Measurements from ENCODE around the gene RNF8. TPM values are rescaled to one million over a fixed set of nuclear protein-coding genes. Genes with fewer than 3 reads are reported as not detected.
"Not testable (repeated sequence)": the region's sequence is repeated elsewhere in the genome, so short reads cannot be mapped to it uniquely, and the experiment has no call there.

RNF8 gene
- total RNA-seq, 2 donors from 2014 or later, result 8.5 to 12.0 TPM

- H3K9me3 ChIP-seq (ENCODE audit: control insufficient read depth, low read length, poor library complexity, severe bottlenecking), result no peaks in the 10 kb centered on the region
- Mint-ChIP-seq H3K4me1 (no peaks in the 10 kb centered on the region), H3K27me3 (no peaks in the 10 kb centered on the region), H3K36me3 (ENCODE audit: low read depth) (peaks cover 11% of the 10 kb centered on the region), H3K4me3 (no peak overlapping the region), H3K27ac (peak overlapping the region; percentile 37)
- ATAC-seq, result no peak
- DNase-seq, result no peak
Measured at GRCh38 chr6:37375376-37375775, 21.6 kb downstream of the RNF8 start.

- Mint-ChIP-seq H3K27ac (no peak overlapping the region), H3K4me1 (peaks cover under 1% of the 10 kb centered on the region)
Measured at GRCh38 chr6:37376078-37376743, 22.4 kb downstream of the RNF8 start.

GRCh38 chr6:37381579-37381978, 27.8 kb downstream of the RNF8 start:
- DNase-seq, result no peak
- Mint-ChIP-seq H3K27ac (peak overlapping the region; percentile 24), H3K4me1 (peaks cover 4% of the 10 kb centered on the region), H3K36me3 (ENCODE audit: low read depth) (peaks cover 8% of the 10 kb centered on the region), H3K4me3 (no peak overlapping the region), H3K27me3 (no peaks in the 10 kb centered on the region)
- H3K9me3 ChIP-seq (ENCODE audit: control insufficient read depth, low read length, poor library complexity, severe bottlenecking), result no peaks in the 10 kb centered on the region
- peak; percentile 69 for ATAC-seq

More at GRCh38 chr6:37376078-37376743, 22.4 kb downstream of the RNF8 start:
- no peak overlapping the region for H3K4me3 Mint-ChIP-seq
- H3K36me3 Mint-ChIP-seq (ENCODE audit: low read depth), result peaks cover 7% of the 10 kb centered on the region
- ATAC-seq (no peak), DNase-seq (no peak)
- no peaks in the 10 kb centered on the region for H3K27me3 Mint-ChIP-seq
- no peaks in the 10 kb centered on the region for H3K9me3 ChIP-seq (ENCODE audit: control insufficient read depth, low read length, poor library complexity, severe bottlenecking)

GRCh38 chr6:37382994-37383765, 29.4 kb downstream of the RNF8 start:
- Mint-ChIP-seq H3K27me3 (no peaks in the 10 kb centered on the region), H3K36me3 (ENCODE audit: low read depth) (peaks cover 5% of the 10 kb centered on the region), H3K27ac (no peak overlapping the region), H3K4me1 (peaks cover 4% of the 10 kb centered on the region), H3K4me3 (no peak overlapping the region)
- DNase-seq (no peak), ATAC-seq (no peak)
- H3K9me3 ChIP-seq (ENCODE audit: control insufficient read depth, low read length, poor library complexity, severe bottlenecking), result no peaks in the 10 kb centered on the region

- DNase-seq, result no peak
- no peak overlapping the region for H3K27ac Mint-ChIP-seq
- H3K36me3 Mint-ChIP-seq (ENCODE audit: low read depth), result no peaks in the 10 kb centered on the region
- no peak for ATAC-seq
- H3K9me3 ChIP-seq (ENCODE audit: control insufficient read depth, low read length, poor library complexity, severe bottlenecking), result no peaks in the 10 kb centered on the region
- H3K4me1 Mint-ChIP-seq, result peaks cover 4% of the 10 kb centered on the region
- H3K27me3 Mint-ChIP-seq, result no peaks in the 10 kb centered on the region
- H3K4me3 Mint-ChIP-seq, result no peak overlapping the region
Measured at GRCh38 chr6:37388578-37388977, 34.8 kb downstream of the RNF8 start.

- no peak overlapping the region for H3K27ac Mint-ChIP-seq
- ATAC-seq, result no peak
- no peak overlapping the region for H3K4me3 Mint-ChIP-seq
- no peaks in the 10 kb centered on the region for H3K9me3 ChIP-seq (ENCODE audit: control insufficient read depth, low read length, poor library complexity, severe bottlenecking)
- H3K36me3 Mint-ChIP-seq (ENCODE audit: low read depth), result no peaks in the 10 kb centered on the region
- H3K27me3 Mint-ChIP-seq, result no peaks in the 10 kb centered on the region
- no peak for DNase-seq
- H3K4me1 Mint-ChIP-seq, result peaks cover 7% of the 10 kb centered on the region
Measured at GRCh38 chr6:37389857-37390256, 36.1 kb downstream of the RNF8 start.

GRCh38 chr6:37391120-37391519, 37.3 kb downstream of the RNF8 start:
- no peaks in the 10 kb centered on the region for H3K9me3 ChIP-seq (ENCODE audit: control insufficient read depth, low read length, poor library complexity, severe bottlenecking)
- Mint-ChIP-seq H3K27me3 (no peaks in the 10 kb centered on the region), H3K27ac (no peak overlapping the region), H3K4me3 (no peak overlapping the region), H3K4me1 (peaks cover 7% of the 10 kb centered on the region), H3K36me3 (ENCODE audit: low read depth) (no peaks in the 10 kb centered on the region)
- ATAC-seq, result no peak
- DNase-seq, result no peak

GRCh38 chr6:37392821-37393220, 39.0 kb downstream of the RNF8 start:
- H3K4me1 Mint-ChIP-seq, result peaks cover 7% of the 10 kb centered on the region
- H3K36me3 Mint-ChIP-seq (ENCODE audit: low read depth), result no peaks in the 10 kb centered on the region
- no peak for DNase-seq
- no peak overlapping the region for H3K27ac Mint-ChIP-seq
- no peaks in the 10 kb centered on the region for H3K9me3 ChIP-seq (ENCODE audit: control insufficient read depth, low read length, poor library complexity, severe bottlenecking)
- no peaks in the 10 kb centered on the region for H3K27me3 Mint-ChIP-seq
- H3K4me3 Mint-ChIP-seq, result no peak overlapping the region
- no peak for ATAC-seq

GRCh38 chr6:37393381-37393929, 39.7 kb downstream of the RNF8 start:
- ATAC-seq (no peak), DNase-seq (no peak)
- H3K9me3 ChIP-seq (ENCODE audit: control insufficient read depth, low read length, poor library complexity, severe bottlenecking), result no peaks in the 10 kb centered on the region
- H3K4me3 Mint-ChIP-seq, result no peak overlapping the region
- no peaks in the 10 kb centered on the region for H3K36me3 Mint-ChIP-seq (ENCODE audit: low read depth)
- H3K27ac Mint-ChIP-seq, result no peak overlapping the region
- no peaks in the 10 kb centered on the region for H3K27me3 Mint-ChIP-seq
- H3K4me1 Mint-ChIP-seq, result peaks cover 7% of the 10 kb centered on the region

- ATAC-seq, result no peak
- Mint-ChIP-seq H3K27ac (no peak overlapping the region), H3K4me1 (peaks cover 6% of the 10 kb centered on the region), H3K36me3 (ENCODE audit: low read depth) (no peaks in the 10 kb centered on the region), H3K27me3 (no peaks in the 10 kb centered on the region), H3K4me3 (no peak overlapping the region)
- no peak for DNase-seq
- H3K9me3 ChIP-seq (ENCODE audit: control insufficient read depth, low read length, poor library complexity, severe bottlenecking), result no peaks in the 10 kb centered on the region
Measured at GRCh38 chr6:37396571-37397180, 42.9 kb downstream of the RNF8 start.

GRCh38 chr6:37399131-37399530, 45.3 kb downstream of the RNF8 start:
- Mint-ChIP-seq H3K36me3 (ENCODE audit: low read depth) (no peaks in the 10 kb centered on the region), H3K4me1 (peaks cover 8% of the 10 kb centered on the region), H3K27ac (no peak overlapping the region), H3K27me3 (no peaks in the 10 kb centered on the region), H3K4me3 (no peak overlapping the region)
- DNase-seq, result no peak
- no peak for ATAC-seq
- no peaks in the 10 kb centered on the region for H3K9me3 ChIP-seq (ENCODE audit: control insufficient read depth, low read length, poor library complexity, severe bottlenecking)

- no peaks in the 10 kb centered on the region for H3K9me3 ChIP-seq (ENCODE audit: control insufficient read depth, low read length, poor library complexity, severe bottlenecking)
- H3K27me3 Mint-ChIP-seq, result no peaks in the 10 kb centered on the region
- H3K27ac Mint-ChIP-seq, result no peak overlapping the region
- no peak for ATAC-seq
- peaks cover 7% of the 10 kb centered on the region for H3K4me1 Mint-ChIP-seq
- H3K4me3 Mint-ChIP-seq, result no peak overlapping the region
- DNase-seq, result no peak
- H3K36me3 Mint-ChIP-seq (ENCODE audit: low read depth), result no peaks in the 10 kb centered on the region
Measured at GRCh38 chr6:37399795-37400490, 46.2 kb downstream of the RNF8 start.

GRCh38 chr6:37401658-37402057, 47.9 kb downstream of the RNF8 start:
- H3K27ac Mint-ChIP-seq; ATAC-seq; DNase-seq; H3K36me3 Mint-ChIP-seq (ENCODE audit: low read depth); H3K4me3 Mint-ChIP-seq; H3K27me3 Mint-ChIP-seq; H3K9me3 ChIP-seq (ENCODE audit: control insufficient read depth, low read length, poor library complexity, severe bottlenecking); H3K4me1 Mint-ChIP-seq: not testable (repeated sequence)

All from T-helper 17 cell (primary cell).